Testis (tissue), 2 donors: Measurements from ENCODE around the gene HDAC1.

ENCODE experiments used
- POLR2A ChIP-seq: fragments of 450-650 bp; IDR thresholded peaks from one replicate; pipeline ENCODE4 v1.6.1; 2017; ENCODE audit warnings: antibody characterized with exemption, mild to moderate bottlenecking, moderate library complexity
- TF ChIP-seq, protein P1 (sequence below), 3 experiments: fragments of 450-650 bp in 2 of 3; fragments of 200-600 bp in 1 of 3; sonication (generic) in 1 of 3; IDR thresholded peaks; one replicate each; pipeline ENCODE4 v1.5.1; 2016 to 2019; ENCODE audit warnings: antibody characterized with exemption in 3 of 3, mild to moderate bottlenecking in 2 of 3, moderate library complexity in 1 of 3

GRCh38 chr1:32333251-32333963, 41.5 kb downstream of the HDAC1 start:
- no peak for TF ChIP-seq POLR2A
- TF ChIP-seq, protein P1, sequence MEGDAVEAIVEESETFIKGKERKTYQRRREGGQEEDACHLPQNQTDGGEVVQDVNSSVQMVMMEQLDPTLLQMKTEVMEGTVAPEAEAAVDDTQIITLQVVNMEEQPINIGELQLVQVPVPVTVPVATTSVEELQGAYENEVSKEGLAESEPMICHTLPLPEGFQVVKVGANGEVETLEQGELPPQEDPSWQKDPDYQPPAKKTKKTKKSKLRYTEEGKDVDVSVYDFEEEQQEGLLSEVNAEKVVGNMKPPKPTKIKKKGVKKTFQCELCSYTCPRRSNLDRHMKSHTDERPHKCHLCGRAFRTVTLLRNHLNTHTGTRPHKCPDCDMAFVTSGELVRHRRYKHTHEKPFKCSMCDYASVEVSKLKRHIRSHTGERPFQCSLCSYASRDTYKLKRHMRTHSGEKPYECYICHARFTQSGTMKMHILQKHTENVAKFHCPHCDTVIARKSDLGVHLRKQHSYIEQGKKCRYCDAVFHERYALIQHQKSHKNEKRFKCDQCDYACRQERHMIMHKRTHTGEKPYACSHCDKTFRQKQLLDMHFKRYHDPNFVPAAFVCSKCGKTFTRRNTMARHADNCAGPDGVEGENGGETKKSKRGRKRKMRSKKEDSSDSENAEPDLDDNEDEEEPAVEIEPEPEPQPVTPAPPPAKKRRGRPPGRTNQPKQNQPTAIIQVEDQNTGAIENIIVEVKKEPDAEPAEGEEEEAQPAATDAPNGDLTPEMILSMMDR (IDR thresholded peaks at IDR 0.05) = no peak
